ENCODE data around the gene MAP3K7.

MAP3K7 gene

DNA sequence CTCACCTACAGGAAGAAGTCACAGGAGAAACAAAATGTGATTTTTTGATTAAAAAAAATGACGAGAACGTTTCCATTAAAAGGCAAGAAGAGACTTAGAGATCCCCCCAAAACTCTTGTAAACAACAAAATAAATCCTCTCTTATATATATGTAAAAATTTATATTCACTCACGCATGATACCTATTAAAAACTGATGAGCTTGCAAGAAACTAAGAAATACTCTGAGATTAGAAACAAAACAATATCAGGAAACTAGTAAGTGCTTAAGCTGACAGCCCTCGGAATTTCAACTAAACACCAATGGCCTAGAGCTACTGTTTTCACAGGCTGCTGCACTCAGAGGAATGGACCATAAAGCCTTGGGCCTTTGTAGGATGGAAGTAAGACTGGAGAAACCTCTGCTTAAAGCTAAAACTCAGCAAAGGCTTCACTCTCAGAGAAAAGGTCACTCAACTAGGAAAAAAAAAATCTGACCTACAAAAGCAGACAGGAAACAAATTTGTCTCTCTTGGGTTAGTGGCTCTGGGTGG lies 63.0 kb downstream of the MAP3K7 start:
- DNase-seq: no peak

DNA sequence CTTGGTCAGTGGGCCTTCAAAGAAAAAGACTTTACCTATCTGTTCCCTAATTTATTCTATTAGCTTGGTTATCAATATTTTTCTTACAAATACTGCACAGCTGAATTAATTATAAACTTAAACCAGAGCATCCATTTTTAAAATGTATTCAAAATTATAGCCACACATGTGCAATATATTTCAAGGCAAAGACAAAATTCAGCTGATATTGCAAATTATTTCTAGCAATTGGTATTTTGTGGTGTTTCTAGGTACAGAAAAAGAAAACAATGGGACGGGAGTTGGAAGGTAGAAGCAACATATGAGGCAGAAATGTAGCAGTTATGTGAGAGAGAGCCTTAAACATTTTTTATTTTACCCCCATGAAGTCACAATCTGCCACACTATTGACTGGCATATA lies 64.9 kb downstream of the MAP3K7 start:
- no peak for DNase-seq

- DNase-seq: no peak
These were observed 70.7 kb downstream of the MAP3K7 start for GRCh38 chr6:90516074-90516660.

DNA sequence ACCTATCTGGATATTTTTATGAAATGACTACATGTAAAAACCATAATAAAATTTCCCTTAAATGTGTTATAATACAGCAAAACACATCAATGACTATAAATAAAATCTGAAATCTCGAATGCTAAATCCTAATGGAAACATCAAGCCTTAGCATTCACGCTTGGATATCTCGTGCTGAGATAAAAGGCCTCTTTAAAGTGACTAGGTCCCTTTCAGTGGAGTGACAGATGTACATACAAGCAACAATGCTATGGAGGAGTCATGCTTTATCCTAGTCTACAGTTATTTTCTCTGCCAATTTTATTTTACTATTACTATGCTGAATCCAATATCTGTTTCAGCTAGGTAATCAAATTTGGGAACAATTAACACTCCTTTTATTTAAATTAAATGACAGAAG lies 72.4 kb downstream of the MAP3K7 start:
- no peak for DNase-seq

GRCh38 chr6:90508753-90509152 lies 78.1 kb downstream of the MAP3K7 start:
- no peak for DNase-seq

GRCh38 chr6:90502866-90503407 lies 83.9 kb downstream of the MAP3K7 start:
- DNase-seq: no peak

GRCh38 chr6:90502381-90502780 lies 84.5 kb downstream of the MAP3K7 start:
- DNase-seq: no peak

DNA sequence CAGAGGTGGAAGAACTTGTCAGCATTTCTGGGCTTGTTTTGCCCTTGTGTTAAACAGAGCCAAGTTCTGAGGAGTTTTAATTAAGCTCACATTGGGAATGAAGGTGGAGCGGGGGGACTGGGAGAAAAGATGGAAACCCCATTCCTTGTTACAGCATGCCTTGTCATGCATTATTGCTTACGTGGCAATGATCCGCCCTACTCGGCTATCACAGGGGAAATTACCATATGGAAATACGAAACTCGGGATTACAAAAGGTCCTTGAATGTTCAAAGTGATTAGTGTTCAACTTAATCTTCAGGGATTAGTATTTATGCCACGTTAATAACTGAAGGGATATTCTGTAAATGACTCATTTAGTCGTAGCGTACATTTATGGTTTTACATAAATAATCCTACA lies 86.4 kb downstream of the MAP3K7 start:
- DNase-seq: no peak

DNA sequence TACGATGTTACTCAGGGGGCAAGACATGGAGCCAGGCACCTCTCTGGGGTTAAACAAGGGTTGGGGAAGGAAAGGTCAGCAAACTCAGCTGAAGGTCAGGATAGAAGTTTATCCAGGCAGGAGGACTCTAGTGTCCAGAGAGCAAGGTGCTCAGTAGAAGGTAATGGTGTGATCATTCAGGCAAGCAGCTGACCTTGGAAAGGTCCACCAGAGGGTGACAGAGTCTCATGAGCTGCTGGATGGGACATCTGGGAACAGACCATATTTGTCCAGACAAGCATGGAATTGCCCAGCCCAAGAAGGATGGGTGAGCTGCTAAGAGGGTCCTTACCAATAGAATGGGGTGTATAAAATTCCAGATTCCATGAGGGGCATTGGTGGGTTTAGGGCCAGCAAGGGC lies 89.5 kb downstream of the MAP3K7 start:
- no peak for DNase-seq

DNA sequence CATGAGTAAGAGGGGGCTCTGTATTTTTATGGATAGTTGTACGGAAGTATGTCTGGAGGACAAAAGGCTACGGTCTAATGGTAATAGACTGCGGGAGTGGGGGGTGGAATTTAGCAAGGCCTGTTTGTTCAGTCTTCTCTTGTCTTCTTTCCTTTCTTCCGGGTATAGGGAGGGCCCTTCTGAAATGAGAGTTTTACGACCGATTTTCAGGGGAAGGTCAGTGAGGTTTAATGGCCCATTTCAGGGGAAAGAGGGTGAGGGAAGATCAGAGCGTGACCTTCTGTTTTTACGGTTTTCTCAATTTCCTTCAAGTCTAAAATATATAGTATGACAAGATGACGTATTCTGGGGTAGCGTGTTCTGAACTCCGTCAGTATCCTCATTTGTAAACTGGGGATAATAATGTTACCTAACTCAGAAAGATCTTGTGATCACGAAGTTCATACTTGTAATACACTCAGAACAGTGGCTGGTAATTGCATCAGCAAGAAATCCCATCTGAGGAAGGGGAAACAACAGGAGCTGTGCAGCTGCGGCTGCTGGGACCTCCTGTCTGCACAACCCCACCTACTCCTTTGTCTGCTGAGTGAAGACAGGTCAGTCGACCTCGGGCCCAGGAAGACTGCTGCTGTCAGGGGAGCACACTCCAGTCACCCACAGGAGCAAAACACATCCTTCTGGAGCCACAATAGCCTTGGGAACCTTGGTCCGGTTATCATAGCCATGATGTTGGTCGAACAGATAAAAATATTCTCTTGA lies 90.4 kb downstream of the MAP3K7 start:
- DNase-seq: no peak

GRCh38 chr6:90495216-90495817 lies 91.6 kb downstream of the MAP3K7 start:
- no peak for DNase-seq

DNA sequence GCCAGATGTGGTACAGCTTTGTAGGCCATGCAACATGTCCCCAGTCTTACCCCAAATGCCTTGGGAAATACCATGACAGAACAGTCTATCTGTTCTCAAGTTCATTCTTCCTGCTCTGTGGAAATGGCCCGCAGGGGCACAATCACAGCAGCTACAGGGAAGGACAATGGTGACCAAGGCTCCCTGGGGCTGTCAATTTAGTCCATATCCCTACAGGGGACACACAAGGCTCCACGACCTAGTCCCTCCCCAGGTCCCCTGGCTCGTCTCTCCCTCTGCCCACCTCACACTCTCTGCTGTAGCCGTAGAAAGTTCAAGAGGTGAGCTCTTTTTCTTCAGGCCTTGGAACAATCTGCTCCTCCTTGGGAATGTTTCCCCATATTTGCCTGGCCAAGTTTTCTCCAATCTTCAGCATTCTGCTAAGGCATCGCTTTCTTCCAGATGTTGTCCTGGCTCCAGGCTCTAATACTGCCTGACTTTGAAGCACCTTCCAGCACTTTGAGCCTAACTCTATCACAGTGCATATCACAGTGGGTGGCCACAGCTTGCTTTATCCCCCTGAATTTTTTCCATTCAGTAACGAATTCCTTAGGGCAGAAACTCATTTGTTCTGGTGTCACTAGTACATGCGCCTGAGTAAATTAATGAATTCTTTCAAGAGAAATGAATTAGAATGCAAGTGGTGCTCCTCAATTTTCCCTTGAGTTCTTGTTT lies 92.6 kb downstream of the MAP3K7 start:
- no peak for DNase-seq

DNA sequence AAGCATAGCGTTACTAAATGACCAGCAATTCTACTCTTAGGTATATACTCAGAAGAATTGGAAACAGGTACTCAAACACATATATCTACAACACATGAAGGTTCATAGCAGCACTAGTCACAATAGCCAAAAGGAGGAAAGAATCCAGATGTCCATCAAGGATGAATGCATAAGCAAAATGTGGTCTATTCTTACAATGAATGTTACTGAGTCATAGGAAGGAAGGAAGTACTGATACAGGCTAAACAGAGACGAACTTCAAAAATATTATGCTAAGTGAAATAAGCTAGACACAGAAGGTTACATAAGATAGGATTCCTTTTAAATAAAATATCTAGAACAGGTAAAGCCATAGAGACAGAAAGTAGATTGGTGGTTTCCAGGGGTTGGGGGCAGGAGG lies 93.5 kb downstream of the MAP3K7 start:
- no peak for DNase-seq

- DNase-seq: no peak
These were observed 94.1 kb downstream of the MAP3K7 start for GRCh38 chr6:90492798-90493197.

DNA sequence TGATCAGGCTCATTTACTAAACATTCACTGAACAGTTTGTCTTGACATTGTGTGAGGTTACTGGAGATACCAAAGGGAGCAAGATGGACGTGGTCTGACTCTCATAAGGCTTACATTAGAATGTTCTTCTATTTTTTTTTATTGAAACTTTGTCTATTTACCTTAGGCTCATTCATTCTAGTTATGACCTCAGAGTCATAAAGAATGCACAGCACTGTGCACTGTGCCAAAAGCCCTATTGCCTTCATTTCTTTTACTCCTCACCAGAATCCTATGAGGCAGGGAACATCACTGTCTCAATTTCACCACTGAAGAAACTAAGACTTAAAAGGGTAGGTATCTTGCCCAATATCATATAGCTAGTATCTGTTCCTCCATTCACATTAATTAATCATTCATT lies 94.5 kb downstream of the MAP3K7 start:
- DNase-seq: no peak

DNA sequence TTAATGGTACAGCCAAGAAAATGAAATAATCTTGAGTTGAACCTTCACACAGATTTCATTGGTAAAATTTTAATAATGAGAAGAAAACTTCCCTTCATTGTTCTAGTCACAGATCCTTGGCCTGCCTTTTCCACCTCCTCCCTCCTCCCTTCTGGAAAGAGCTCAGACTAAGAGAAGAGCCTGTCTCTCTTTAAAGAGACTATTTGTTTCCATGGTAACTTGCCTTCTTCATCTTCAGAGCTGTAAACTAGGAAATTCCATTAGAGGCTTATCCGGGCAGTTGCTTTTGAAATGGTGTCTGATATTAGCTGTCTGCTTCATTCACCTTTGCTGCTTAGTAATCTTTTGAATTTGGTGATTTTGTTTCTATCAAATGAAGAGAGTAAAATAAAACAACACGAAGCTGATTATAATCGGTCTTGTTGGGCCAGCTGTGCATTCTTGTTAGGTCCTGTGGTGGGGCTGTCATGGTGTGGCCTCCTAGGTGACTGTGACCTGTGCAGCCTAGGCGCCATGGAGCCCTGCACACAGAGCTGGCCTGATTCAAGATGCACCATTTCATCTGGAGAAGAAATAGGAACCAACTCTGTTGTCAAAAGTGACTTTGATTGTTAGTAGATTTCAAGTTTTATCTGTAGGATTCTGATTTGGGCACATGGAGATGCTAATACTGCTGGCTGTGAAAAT lies 96.7 kb downstream of the MAP3K7 start:
- DNase-seq: no peak

DNA sequence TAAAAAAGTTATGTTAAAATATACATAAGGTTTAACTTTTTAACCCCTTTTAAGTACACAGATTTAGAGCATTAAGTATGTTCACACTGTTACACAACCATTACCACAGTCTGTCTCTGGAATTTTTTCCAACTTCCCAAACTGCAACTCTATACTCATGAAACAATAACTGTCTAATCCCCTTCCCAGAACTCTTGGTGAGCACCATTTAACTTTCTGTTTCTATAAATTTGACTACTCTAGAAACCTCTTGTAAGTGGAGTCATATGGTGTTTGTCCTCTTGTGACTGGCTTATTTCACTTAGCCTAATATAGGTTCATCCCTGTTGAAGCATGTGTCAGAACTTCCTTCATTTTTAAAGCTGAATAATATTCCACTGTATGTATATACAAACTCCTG lies 98.1 kb downstream of the MAP3K7 start:
- DNase-seq: no peak

DNA sequence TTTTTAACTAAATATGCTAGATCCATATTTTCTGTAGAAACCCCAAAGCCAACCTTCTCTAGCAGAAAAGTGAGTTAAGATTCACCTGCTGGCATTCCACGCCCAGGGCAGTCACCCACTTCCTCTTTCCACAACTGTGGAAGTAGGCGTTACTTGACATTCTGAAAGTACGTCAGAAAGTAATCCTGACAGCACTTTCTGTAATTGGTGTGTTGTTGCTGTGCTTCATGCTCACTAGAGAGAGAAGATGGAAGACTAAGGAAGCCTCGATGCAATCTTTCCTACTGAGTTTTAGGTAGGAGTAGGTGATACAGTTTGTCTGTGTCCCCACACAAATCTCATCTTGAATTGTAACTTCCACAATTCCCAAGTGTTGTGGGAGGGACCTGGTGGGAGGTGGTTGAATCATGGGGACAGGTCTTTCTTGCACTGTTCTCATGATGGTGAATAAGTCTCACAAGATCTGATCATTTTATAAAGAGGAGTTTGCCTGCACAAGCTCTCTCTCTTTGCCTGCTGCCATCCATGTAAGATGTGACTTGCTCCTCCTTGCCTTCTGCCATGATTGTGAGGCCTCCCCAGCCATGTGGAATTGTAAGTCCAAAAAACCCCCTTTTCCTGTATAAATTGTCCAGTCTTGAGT lies 101.1 kb downstream of the MAP3K7 start:
- no peak for DNase-seq

DNA sequence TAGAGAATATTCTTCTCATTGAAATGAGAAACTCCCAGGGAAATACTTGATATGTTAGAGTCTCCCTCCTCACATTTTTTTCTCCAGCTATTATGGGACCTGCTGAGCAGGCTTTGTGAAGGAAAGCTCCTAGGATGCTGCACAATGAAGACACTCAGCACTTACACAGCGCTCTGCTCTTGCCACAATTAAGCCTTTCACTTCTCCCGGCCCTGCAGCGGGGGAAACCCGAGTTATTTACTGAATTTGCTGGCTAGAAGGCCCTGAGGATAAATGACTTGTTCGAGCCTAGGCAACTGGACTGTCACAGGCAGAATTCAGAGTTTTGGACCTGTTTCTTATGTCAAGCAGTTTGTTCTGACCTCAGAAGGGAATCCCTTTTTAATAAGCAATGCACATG lies 102.0 kb downstream of the MAP3K7 start:
- DNase-seq: no peak

DNA sequence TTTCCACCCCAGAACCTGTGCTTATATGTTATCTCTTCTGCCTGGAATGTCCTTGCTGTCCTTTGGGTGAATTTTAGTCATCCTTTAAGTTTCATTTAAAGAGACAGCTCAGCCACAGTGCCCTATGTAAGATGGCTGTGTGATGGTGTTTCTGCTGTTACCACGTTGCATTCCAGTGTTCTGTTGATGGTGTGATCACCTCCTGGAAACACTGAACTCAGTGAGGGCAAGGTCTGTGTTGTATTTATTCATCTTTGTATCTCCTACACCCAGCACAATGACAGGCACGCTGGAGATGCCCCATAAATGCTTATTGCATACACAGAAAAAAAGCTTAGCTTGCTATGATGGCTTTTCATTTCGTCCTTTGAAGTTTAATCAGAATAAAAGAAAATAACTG lies 102.5 kb downstream of the MAP3K7 start:
- no peak for DNase-seq

DNA sequence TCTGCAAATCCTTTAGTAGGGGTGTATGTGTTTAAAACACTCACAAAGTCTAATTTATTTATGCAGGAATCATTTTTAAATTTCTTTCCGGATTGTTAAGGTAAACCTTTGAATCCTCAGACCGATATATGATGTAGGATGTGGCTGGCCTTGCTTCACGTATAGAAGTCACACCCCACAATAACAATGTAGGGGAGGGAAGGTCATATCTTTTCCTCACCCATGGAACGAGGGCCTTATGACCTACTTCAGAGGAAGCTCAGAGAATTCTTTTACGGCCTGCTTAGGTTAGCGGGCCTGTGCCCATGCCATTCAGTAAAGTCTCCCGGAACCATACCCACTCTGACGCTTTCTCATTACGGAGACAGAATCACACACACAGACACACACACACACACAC lies 102.9 kb downstream of the MAP3K7 start:
- DNase-seq: no peak
